AG04449 (cell line): ENCODE measurements around the gene NEXN.

ENCODE experiments used
- CTCF ChIA-PET: fragments of 350-600 bp; formaldehyde crosslinking; extraction: SDS; loops from one replicate; lab custom pipeline; 2021; ENCODE audit warnings: antibody characterized with exemption; lab: Yijun Ruan, JAX
- POLR2A ChIA-PET: fragments of 400-600, 350-600 bp; formaldehyde crosslinking; extraction: SDS; loops from one replicate; lab custom pipeline; 2020; ENCODE audit warnings: antibody characterized with exemption, inconsistent platforms; lab: Yijun Ruan, JAX
- DNase-seq: peaks from one replicate; pipeline ENCODE4 v3.0.0-alpha.2; 2010; ENCODE audit warnings: low read depth, low spot score
- H3K4me3 ChIP-seq: 2 replicates; pipeline ENCODE4 v1.5.1; 2011; ENCODE audit warnings: low read depth, mild to moderate bottlenecking, control low read depth, low read length
- TF ChIP-seq, protein P1 (sequence below): IDR thresholded peaks from one replicate; pipeline ENCODE4 v1.5.1; 2011; ENCODE audit warnings: mild to moderate bottlenecking, moderate library complexity, low read length, control low read depth, inconsistent platforms; ENCODE audit not compliant: insufficient read depth; ENCODE audit errors: missing control alignments

Gene NEXN

DNA sequence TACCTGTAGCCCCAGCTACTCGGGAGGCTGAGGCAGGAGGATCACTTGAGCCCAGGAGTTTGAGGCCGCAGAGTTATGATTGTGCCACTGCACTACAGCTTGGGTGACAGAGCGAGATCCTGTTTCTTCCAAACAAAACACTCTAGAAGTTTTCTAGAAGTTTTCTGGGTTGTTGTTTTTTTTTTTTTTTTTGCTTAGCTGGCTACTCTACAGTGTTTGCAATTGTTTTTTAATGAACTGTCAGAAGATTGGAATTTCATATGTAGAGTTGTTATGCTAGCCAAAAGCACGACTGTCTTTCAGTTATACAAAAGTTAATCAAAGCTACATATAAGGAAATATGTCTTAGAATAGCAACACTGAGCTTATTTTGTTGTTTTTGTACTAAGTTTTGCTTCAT, 30.9 kb upstream of the NEXN start:
- H3K4me3 ChIP-seq = no peak overlapping the region
- ChIA-PET POLR2A (no interaction called here), CTCF (interaction anchor here (0.7 kb wide), 1 partner anchor 14 kb away, joined by 3 read pairs; no protein-coding TSS in a partner anchor)
- TF ChIP-seq, protein P1, sequence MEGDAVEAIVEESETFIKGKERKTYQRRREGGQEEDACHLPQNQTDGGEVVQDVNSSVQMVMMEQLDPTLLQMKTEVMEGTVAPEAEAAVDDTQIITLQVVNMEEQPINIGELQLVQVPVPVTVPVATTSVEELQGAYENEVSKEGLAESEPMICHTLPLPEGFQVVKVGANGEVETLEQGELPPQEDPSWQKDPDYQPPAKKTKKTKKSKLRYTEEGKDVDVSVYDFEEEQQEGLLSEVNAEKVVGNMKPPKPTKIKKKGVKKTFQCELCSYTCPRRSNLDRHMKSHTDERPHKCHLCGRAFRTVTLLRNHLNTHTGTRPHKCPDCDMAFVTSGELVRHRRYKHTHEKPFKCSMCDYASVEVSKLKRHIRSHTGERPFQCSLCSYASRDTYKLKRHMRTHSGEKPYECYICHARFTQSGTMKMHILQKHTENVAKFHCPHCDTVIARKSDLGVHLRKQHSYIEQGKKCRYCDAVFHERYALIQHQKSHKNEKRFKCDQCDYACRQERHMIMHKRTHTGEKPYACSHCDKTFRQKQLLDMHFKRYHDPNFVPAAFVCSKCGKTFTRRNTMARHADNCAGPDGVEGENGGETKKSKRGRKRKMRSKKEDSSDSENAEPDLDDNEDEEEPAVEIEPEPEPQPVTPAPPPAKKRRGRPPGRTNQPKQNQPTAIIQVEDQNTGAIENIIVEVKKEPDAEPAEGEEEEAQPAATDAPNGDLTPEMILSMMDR = no peak
- peak; percentile 23 for DNase-seq

DNA sequence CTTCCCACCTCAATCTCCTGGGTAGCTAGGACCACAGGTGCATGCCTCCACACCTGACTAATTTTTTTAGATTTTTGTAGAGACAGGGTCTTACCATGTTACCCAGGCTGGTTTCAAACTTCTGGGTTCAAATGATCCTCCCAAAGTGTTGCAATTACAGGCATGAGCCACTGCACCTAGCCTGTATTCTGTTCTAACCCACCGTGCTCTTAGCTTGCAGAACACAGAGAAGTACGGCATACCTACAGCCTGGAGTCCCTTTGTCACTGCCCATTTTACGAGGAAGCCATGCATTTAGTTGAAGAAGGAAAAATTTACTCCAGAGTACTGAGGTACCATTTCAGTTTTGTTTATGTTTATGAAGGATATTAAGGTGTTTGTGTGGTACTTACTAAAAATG, 29.7 kb upstream of the NEXN start:
- ChIA-PET CTCF (no interaction called here), POLR2A (no interaction called here)
- H3K4me3 ChIP-seq = no peak overlapping the region
- DNase-seq = no peak
- TF ChIP-seq, protein P1 = no peak

DNA sequence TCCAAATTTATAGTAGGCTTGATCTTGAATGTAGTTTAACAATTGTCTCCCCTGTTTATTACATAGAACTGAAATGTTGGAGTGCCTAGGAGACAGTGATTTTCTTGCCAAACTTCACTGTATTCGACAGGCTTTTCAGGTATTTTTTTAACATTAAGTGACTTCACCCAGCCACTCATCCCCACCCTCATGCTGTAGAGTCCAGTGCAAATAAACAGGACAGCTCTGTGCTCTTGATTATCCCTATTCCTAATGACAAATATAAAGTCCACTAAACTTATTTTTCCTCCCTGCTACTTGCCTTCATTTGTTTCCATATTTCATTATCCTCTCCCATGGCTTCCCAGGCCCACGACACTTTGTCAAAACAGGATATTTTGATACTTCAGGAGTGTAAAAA, 29.2 kb upstream of the NEXN start:
- TF ChIP-seq, protein P1 = no peak
- CTCF ChIA-PET = no interaction called here
- no peak overlapping the region for H3K4me3 ChIP-seq
- no peak for DNase-seq
- POLR2A ChIA-PET = no interaction called here

DNA sequence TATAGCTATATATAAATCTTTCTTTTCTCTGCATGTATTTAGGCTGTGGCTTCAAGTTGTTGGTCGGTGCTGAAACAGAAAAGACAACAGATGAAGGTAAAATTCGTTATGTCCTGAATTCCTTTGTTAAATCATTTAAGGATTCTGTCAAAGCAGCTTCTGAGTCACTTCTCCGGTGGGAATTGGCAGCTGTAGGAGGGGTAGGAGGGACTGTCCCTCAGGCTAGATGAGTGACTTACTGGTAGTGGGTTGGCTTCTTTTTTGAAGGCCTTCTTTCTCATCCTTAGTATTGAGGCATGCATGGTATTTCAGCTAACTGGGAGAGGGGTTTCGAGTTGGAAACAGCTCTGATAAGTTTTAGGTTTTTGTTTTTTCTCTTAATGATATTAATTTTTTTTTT, 22.1 kb upstream of the NEXN start:
- no peak overlapping the region for H3K4me3 ChIP-seq
- DNase-seq = no peak
- CTCF ChIA-PET = no interaction called here
- TF ChIP-seq, protein P1 = no peak
- POLR2A ChIA-PET = no interaction called here

DNA sequence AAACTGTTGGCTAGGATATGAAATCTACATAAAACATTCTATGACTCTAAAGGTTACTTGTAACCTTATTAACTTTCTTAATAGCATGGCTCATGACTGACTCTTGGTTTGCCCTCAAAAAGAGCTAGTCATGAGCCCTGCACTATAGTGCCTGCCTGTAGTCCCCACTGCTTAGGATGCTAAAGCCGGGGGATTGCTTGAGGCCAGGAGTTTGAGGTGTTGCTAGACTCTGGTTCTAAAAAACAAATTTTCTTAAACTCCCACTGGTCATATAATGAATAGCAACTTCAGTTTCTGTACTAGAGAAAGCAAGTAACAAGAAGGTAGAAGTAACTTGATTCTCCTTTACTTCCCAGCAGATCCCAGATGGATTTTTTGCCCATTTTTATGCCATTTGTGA, 15.8 kb upstream of the NEXN start:
- ChIA-PET POLR2A (no interaction called here), CTCF (no interaction called here)
- no peak overlapping the region for H3K4me3 ChIP-seq
- DNase-seq = no peak
- TF ChIP-seq, protein P1 = no peak

DNA sequence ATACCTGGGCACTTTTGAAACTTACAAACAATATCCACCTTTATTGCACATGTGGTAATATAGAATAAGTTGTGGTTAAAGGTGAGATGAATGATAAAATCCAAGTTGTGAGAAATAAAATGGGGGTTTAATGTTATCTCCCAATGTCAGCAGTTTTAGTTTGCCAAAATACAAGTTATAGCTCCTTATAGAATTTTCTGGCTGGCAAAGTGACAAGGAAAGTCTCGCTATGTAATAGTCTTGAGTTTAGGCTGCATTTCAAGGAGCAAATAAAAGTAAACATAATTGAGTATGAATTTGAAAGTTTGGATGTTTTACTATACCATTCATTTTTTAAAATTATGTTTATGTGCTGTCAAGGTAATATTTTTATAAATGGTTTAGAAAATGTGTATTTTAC, 15.0 kb upstream of the NEXN start:
- POLR2A ChIA-PET = no interaction called here
- no peak for DNase-seq
- H3K4me3 ChIP-seq = no peak overlapping the region
- CTCF ChIA-PET = no interaction called here
- TF ChIP-seq, protein P1 = no peak
